ENCODE results near the gene ERP44.
"Not testable (repeated sequence)": the region's sequence is repeated elsewhere in the genome, so short reads cannot be mapped to it uniquely, and the experiment has no call there.

ERP44 gene

GRCh38 chr9:100070104-100071041, 28.4 kb downstream of the ERP44 start:
- no peak for DNase-seq (ENCODE audit: low read depth)
- no peak overlapping the region for H3K4me3 ChIP-seq (ENCODE audit: low read depth, low read length)
- TF ChIP-seq, protein P1, sequence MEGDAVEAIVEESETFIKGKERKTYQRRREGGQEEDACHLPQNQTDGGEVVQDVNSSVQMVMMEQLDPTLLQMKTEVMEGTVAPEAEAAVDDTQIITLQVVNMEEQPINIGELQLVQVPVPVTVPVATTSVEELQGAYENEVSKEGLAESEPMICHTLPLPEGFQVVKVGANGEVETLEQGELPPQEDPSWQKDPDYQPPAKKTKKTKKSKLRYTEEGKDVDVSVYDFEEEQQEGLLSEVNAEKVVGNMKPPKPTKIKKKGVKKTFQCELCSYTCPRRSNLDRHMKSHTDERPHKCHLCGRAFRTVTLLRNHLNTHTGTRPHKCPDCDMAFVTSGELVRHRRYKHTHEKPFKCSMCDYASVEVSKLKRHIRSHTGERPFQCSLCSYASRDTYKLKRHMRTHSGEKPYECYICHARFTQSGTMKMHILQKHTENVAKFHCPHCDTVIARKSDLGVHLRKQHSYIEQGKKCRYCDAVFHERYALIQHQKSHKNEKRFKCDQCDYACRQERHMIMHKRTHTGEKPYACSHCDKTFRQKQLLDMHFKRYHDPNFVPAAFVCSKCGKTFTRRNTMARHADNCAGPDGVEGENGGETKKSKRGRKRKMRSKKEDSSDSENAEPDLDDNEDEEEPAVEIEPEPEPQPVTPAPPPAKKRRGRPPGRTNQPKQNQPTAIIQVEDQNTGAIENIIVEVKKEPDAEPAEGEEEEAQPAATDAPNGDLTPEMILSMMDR (IDR thresholded peaks at IDR 0.05; ENCODE audit: low read depth, low read length, missing control alignments) = no peak
- in situ Hi-C loops (cut with HindIII; ENCODE audit: low sequenced_read_pairs) = no loop called here

DNA sequence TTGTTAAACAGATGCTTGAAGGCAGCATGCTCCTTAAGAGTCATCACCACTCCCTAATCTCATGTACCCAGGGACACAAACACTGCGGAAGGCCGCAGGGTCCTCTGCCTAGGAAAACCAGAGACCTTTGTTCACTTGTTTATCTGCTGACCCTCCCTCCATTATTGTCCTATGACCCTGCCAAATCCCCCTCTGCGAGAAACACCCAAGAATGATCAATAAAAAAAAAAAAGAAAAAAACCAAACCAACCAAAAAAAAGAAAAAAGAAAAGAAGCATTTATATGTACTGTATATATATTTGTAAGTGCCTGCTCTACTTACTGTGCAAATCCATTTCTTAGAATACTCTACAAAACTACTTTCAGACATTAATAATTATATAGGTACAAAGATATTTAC, 29.7 kb downstream of the ERP44 start:
- H3K4me3 ChIP-seq (ENCODE audit: low read depth, low read length); DNase-seq (ENCODE audit: low read depth); in situ Hi-C loops (cut with HindIII; ENCODE audit: low sequenced_read_pairs): not testable (repeated sequence)

DNA sequence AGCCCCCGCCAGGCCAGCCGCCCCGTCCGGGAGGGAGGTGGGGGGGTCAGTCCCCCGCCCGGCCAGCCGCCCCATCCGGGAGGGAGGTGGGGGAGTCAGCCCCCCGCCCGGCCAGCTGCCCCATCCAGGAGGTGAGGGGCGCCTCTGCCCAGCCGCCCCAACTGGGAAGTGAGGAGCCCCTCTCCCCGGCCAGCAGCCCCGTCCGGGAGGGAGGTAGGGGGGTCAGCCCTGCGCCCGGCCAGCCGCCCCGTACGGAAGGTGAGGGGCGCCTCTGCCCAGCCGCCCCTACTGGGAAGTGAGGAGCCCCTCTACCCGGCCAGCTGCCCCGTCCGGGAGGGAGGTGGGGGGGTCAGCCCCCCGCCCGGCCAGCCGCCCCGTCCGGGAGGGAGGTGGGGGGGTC, 30.8 kb downstream of the ERP44 start:
- H3K4me3 ChIP-seq (ENCODE audit: low read depth, low read length); in situ Hi-C loops (cut with HindIII; ENCODE audit: low sequenced_read_pairs); DNase-seq (ENCODE audit: low read depth): not testable (repeated sequence)

DNA sequence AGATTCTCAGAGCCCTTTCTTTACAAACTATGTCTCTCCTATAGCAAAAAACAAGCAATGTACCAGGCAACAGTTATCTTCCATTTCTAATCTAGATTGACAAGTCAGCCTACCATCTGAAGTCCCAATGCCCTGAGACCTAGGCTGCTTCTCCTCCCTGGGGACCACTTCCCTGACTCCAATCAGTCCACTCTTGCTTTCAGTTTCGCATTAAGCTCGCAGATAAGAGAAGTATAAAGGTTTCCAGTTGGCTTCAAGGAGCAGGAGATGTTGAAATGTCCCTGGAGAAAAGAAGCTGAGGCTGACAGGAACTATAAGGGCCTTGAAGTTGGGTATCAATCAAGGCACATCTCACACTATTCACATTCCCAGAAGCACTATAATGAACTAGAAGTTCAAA, 32.3 kb downstream of the ERP44 start:
- in situ Hi-C loops (cut with HindIII; ENCODE audit: low sequenced_read_pairs) = no loop called here
- TF ChIP-seq, protein P1 (IDR thresholded peaks at IDR 0.05; ENCODE audit: low read depth, low read length, missing control alignments) = no peak
- H3K4me3 ChIP-seq (ENCODE audit: low read depth, low read length) = no peak overlapping the region
- no peak for DNase-seq (ENCODE audit: low read depth)

DNA sequence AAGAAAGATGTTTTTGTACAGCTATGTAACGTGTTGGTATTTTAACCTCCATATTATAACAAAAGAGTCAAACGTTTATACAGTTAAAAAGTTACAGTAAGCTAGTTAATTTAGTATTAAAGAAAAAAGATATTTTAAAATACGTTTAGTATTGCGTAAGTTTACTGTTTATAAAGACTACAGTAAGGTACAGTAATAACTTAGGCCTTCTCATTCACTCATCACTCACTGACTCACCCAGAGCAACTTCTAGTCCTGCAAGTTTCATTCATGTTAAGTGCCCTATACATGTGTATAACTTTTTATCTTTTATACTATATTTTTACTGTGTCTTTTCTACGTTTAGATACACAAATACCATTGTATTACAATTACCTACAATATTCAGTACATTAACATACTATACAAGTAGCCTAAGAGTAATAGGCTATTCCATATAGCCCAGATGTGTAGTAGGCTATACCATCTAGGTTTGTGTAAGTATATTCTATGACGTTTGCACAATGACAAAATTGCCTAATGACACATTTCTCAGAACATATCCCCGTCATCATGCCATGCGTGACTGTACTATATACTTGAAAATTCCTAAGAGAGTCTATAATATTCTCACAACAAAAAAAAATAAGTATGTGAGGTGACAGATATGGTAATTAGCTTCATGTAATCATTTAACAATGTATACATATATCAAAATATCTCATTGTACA, 33.8 kb downstream of the ERP44 start:
- TF ChIP-seq, protein P1 (IDR thresholded peaks at IDR 0.05; ENCODE audit: low read depth, low read length, missing control alignments) = no peak
- H3K4me3 ChIP-seq (ENCODE audit: low read depth, low read length) = no peak overlapping the region
- DNase-seq (ENCODE audit: low read depth) = no peak
- in situ Hi-C loops (cut with HindIII; ENCODE audit: low sequenced_read_pairs) = no loop called here

GRCh38 chr9:100063185-100063584, 35.6 kb downstream of the ERP44 start:
- no peak for DNase-seq (ENCODE audit: low read depth)
- H3K4me3 ChIP-seq (ENCODE audit: low read depth, low read length) = no peak overlapping the region
- TF ChIP-seq, protein P1 (IDR thresholded peaks at IDR 0.05; ENCODE audit: low read depth, low read length, missing control alignments) = no peak
- in situ Hi-C loops (cut with HindIII; ENCODE audit: low sequenced_read_pairs) = no loop called here

DNA sequence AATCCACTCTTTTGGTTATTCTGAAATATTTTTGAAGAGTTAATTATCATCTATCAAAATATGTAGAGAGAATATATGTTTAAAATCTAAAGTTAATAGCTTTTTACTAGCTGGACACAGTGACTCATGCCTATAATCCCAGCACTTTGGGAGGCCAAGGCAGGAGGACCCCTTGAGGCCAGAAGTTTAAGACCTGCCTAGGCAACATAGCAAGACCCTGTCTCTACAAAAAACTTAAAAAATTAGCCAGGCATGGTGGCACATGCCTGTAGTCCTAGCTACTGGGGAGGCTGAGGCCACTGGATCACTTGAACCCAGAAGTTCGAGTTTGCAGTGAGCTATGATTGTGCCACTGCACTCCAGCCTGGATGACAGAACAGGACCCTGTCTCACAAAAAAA, 36.1 kb downstream of the ERP44 start:
- DNase-seq (ENCODE audit: low read depth); H3K4me3 ChIP-seq (ENCODE audit: low read depth, low read length); in situ Hi-C loops (cut with HindIII; ENCODE audit: low sequenced_read_pairs): not testable (repeated sequence)
